Activated B cell treated with CpG ODN at 0.5 μM for 24 hours (primary cell): ENCODE measurements around the gene PRPF31. TPM values are rescaled to one million over a fixed set of nuclear protein-coding genes. Genes with fewer than 3 reads are reported as not detected.

ENCODE experiments used
- ATAC-seq: fragments of 200-7000 bp; cut with Tn5 transposase; one replicate; pipeline ENCODE4 v1.10.0; 2021; ENCODE audit warnings: low read depth, mild to moderate bottlenecking, moderate library complexity
- CTCF ChIA-PET: fragments of 350-600 bp; sonication (Branson Sonifier 250); formaldehyde crosslinking; loops from one replicate; lab custom pipeline; 2021; ENCODE audit warnings: antibody characterized with exemption; lab: Charles Lee
- POLR2A ChIA-PET: fragments of 350-600 bp; sonication (Branson Sonifier 250); formaldehyde crosslinking; loops from one replicate; lab custom pipeline; 2021; ENCODE audit warnings: antibody characterized with exemption; lab: Charles Lee
- DNase-seq: peaks from one replicate; pipeline ENCODE4 v3.0.0; 2022
- H3K27ac Mint-ChIP-seq: one replicate; pipeline ENCODE4 v1.8.0; 2020; ENCODE audit warnings: mixed read lengths
- H3K27me3 Mint-ChIP-seq: one replicate; pipeline ENCODE4 v1.8.0; 2021; ENCODE audit warnings: mixed read lengths
- H3K36me3 Mint-ChIP-seq: one replicate; pipeline ENCODE4 v1.8.0; 2021; ENCODE audit warnings: low read depth, mixed read lengths
- H3K4me1 Mint-ChIP-seq: one replicate; pipeline ENCODE4 v1.8.0; 2021; ENCODE audit warnings: mixed read lengths
- H3K4me3 Mint-ChIP-seq: one replicate; pipeline ENCODE4 v1.8.0; 2020; ENCODE audit warnings: mild to moderate bottlenecking, mixed read lengths
- H3K9me3 Mint-ChIP-seq: one replicate; pipeline ENCODE4 v1.8.0; 2020; ENCODE audit warnings: mixed read lengths
- CTCF ChIP-seq: fragments of 200-600 bp; IDR thresholded peaks from one replicate; pipeline ENCODE4 v1.8.0; 2022; ENCODE audit warnings: antibody characterized with exemption, mild to moderate bottlenecking
- intact Hi-C: fragments of 100-400 bp; cut with micrococcal nuclease; formaldehyde crosslinking; loops from one replicate; pipeline ENCODE4 v1.15.1; 2024
- total RNA-seq: library from RNA; stranded (reverse); gene quantifications from 2 replicates; pipeline ENCODE4 v1.2.3, GENCODE V29; 2022

PRPF31 gene
- total RNA-seq, 1 donor from 2014 or later, result 78.9 TPM

- Mint-ChIP-seq H3K4me3 (no peak overlapping the region), H3K9me3 (no peaks in the 10 kb centered on the region), H3K27ac (no peak overlapping the region), H3K27me3 (no peaks in the 10 kb centered on the region), H3K4me1 (peaks cover 15% of the 10 kb centered on the region), H3K36me3 (peaks cover 52% of the 10 kb centered on the region)
- ATAC-seq (no peak), DNase-seq (no peak)
- CTCF ChIA-PET, result no interaction called here
- no peak for TF ChIP-seq CTCF
- POLR2A ChIA-PET, result interaction anchor here (0.7 to 3.5 kb wide), 2 partner anchors 8 to 32 kb away, joined by 3 to 22 read pairs; partner anchors contain the start of gene CNOT3
- intact Hi-C loops, result loop anchor here (5.0 kb wide), 3 partner anchors 238 to 1468 kb away; partner anchors contain the start of genes MYADM and ZNF83
These were observed 10.4 kb upstream of the PRPF31 start for GRCh38 chr19:54104998-54105715.

DNA sequence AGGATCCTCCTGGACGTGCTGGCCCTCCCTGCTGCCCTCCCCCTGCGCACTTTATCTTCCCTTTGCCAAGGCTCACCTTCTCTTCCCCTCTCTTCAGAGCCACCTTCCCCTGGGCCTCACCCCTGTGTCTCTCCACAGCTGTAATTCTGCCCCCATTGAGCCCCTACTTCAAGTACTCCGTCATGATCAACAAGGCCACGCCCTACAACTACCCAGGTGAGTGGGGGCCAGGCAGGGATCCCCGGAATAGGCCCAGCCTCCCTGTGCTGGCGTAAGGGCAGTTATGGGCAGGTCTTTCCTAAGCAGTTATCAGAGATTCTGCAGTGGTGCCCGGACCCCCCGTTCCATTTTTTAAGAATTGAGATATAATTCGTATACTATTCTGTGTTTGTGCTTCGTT lies 9.8 kb upstream of the PRPF31 start:
- Mint-ChIP-seq H3K9me3 (no peaks in the 10 kb centered on the region), H3K27me3 (no peaks in the 10 kb centered on the region), H3K27ac (no peak overlapping the region), H3K4me1 (peaks cover 15% of the 10 kb centered on the region), H3K4me3 (no peak overlapping the region), H3K36me3 (peaks cover 56% of the 10 kb centered on the region)
- POLR2A ChIA-PET, result interaction anchor here (0.7 to 0.8 kb wide), 2 partner anchors 8 to 10 kb away, joined by 3 to 4 read pairs; partner anchors contain the start of genes PRPF31 and TFPT
- DNase-seq, result no peak
- no peak for ATAC-seq
- CTCF ChIA-PET, result no interaction called here
- intact Hi-C loops, result no loop called here
- no peak for TF ChIP-seq CTCF

DNA sequence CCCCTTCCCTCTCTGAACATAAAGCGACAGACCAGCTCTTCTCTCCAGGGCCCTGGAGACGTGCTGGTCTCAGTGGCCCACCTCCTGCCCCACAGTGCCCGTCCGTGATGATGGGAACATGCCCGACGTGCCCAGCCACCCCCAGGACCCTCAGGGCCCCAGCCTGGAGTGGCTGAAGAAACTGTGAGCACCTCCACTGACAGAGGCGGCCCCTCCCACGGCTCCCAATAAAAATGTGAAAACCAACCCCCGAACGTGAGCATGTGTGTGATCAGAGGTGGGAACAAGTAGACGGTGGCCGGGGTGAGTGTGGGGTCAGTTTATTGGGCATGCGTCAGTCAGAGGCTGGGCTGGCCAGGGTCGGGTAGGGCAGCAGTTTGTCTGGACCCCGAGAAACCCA lies 8.8 kb upstream of the PRPF31 start:
- ATAC-seq (no peak), DNase-seq (no peak)
- Mint-ChIP-seq H3K9me3 (no peaks in the 10 kb centered on the region), H3K36me3 (peaks cover 61% of the 10 kb centered on the region), H3K4me3 (no peak overlapping the region), H3K4me1 (peaks cover 15% of the 10 kb centered on the region), H3K27me3 (no peaks in the 10 kb centered on the region), H3K27ac (no peak overlapping the region)
- ChIA-PET POLR2A (interaction anchor here (0.8 kb wide), 1 partner anchor 9 kb away, joined by 4 read pairs; the partner anchor contains the start of genes PRPF31 and TFPT), CTCF (no interaction called here)
- intact Hi-C loops, result no loop called here
- no peak for TF ChIP-seq CTCF

- DNase-seq, result no peak
- Mint-ChIP-seq H3K4me3 (no peak overlapping the region), H3K9me3 (no peaks in the 10 kb centered on the region)
These were observed 7.6 kb upstream of the PRPF31 start for GRCh38 chr19:54107876-54108490.

More at GRCh38 chr19:54107876-54108490, 7.6 kb upstream of the PRPF31 start:
- no peak for ATAC-seq
- CTCF ChIA-PET, result no interaction called here
- Mint-ChIP-seq H3K27ac (no peak overlapping the region), H3K4me1 (peaks cover 8% of the 10 kb centered on the region), H3K36me3 (peaks cover 60% of the 10 kb centered on the region), H3K27me3 (no peaks in the 10 kb centered on the region)
- TF ChIP-seq CTCF, result no peak
- intact Hi-C loops, result no loop called here
- POLR2A ChIA-PET, result no interaction called here
